ENCODE data around the gene SHOC1.

DNA sequence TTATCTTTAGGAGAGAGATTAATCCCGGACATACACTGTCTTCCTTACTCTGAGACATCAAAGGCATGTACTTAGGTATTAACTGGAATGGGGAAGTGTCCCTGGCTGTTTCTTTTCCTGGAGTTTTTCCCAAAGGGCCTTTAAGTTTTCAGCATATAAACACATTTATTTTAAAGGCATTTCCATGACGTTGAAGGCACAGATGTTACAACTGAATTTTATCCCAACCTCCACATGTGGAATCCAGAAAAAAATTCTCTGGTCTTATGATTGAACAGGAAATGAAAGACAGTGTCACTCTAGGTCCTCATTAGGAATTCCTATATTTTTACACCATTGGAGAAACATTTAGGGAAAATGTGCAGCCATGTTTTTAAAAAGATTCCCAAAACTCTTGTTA lies 41.6 kb upstream of the SHOC1 start:
- no peak for TF ChIP-seq BHLHE40 (IDR thresholded peaks at IDR 0.05; ENCODE audit: low read length)
- TF ChIP-seq, protein P1, sequence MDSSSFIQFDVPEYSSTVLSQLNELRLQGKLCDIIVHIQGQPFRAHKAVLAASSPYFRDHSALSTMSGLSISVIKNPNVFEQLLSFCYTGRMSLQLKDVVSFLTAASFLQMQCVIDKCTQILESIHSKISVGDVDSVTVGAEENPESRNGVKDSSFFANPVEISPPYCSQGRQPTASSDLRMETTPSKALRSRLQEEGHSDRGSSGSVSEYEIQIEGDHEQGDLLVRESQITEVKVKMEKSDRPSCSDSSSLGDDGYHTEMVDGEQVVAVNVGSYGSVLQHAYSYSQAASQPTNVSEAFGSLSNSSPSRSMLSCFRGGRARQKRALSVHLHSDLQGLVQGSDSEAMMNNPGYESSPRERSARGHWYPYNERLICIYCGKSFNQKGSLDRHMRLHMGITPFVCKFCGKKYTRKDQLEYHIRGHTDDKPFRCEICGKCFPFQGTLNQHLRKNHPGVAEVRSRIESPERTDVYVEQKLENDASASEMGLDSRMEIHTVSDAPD (CRISPR knock-in tag; IDR thresholded peaks at IDR 0.05), result no peak
- no peak for TF ChIP-seq POLR2AphosphoS5 (IDR thresholded peaks at IDR 0.05; ENCODE audit: low read depth, low read length)
- TF ChIP-seq, protein P2, sequence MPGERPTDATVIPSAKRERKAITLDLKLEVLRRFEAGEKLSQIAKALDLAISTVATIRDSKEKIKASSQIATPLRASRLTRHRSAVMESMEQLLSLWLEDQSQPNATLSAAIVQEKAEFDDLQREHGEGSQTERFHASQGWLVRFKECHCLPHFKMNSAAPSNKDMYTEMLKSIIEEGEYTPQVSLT (CRISPR knock-in tag; IDR thresholded peaks at IDR 0.05; ENCODE audit: borderline replicate concordance, low read depth), result no peak
- no peak for TF ChIP-seq IRF2 (CRISPR knock-in tag; IDR thresholded peaks at IDR 0.05)
- TF ChIP-seq CHD4 (IDR thresholded peaks at IDR 0.05; ENCODE audit: borderline replicate concordance, low read length), result no peak

Data from HepG2 (cell line).